Measurements from ENCODE around the gene FOSB.

DNA sequence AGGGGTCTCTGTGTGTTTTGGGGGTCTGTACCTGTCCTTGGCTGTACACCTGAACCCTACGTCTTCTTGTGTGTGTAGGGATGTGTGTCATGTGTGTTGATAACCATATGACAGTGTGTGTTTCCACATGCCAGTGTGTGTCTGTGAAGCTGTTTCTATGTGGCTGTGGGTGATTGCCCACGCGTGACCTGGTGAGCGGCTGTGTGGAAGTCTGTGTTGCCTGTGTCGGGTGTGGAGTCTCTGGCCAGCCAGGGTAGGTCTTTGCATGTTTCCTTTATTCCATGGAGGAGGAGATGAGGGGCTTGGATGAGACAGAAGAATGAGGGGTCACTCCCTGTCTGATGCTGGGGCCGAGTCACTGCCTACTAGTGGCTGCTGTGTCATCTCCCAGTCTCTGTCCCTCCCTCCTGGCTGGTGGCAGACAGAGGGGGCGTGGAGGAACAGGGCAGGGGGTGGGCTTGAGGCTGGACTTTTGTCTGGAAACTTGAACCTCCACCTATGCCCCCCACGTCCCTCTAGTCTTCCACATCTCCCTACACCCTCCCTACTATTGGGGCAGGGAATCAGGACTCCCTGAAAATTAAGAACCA, 2.8 kb upstream of the FOSB start:
- TF ChIP-seq, protein P1, sequence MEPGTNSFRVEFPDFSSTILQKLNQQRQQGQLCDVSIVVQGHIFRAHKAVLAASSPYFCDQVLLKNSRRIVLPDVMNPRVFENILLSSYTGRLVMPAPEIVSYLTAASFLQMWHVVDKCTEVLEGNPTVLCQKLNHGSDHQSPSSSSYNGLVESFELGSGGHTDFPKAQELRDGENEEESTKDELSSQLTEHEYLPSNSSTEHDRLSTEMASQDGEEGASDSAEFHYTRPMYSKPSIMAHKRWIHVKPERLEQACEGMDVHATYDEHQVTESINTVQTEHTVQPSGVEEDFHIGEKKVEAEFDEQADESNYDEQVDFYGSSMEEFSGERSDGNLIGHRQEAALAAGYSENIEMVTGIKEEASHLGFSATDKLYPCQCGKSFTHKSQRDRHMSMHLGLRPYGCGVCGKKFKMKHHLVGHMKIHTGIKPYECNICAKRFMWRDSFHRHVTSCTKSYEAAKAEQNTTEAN (CRISPR knock-in tag; IDR thresholded peaks at IDR 0.05): no peak
- TF ChIP-seq, protein P2, sequence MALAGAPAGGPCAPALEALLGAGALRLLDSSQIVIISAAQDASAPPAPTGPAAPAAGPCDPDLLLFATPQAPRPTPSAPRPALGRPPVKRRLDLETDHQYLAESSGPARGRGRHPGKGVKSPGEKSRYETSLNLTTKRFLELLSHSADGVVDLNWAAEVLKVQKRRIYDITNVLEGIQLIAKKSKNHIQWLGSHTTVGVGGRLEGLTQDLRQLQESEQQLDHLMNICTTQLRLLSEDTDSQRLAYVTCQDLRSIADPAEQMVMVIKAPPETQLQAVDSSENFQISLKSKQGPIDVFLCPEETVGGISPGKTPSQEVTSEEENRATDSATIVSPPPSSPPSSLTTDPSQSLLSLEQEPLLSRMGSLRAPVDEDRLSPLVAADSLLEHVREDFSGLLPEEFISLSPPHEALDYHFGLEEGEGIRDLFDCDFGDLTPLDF (CRISPR knock-in tag; IDR thresholded peaks at IDR 0.05): no peak
- TF ChIP-seq CBFB (CRISPR knock-in tag; IDR thresholded peaks at IDR 0.05; ENCODE audit: low read depth) (no peak), NFE2L1 (CRISPR knock-in tag; IDR thresholded peaks at IDR 0.05) (no peak), ETV6 (CRISPR knock-in tag; IDR thresholded peaks at IDR 0.05) (no peak), SMAD4 (CRISPR knock-in tag; IDR thresholded peaks at IDR 0.05) (no peak), RORB (CRISPR knock-in tag; IDR thresholded peaks at IDR 0.05) (no peak), CREM (CRISPR knock-in tag; IDR thresholded peaks at IDR 0.05) (no peak)
- TF ChIP-seq, protein P3, sequence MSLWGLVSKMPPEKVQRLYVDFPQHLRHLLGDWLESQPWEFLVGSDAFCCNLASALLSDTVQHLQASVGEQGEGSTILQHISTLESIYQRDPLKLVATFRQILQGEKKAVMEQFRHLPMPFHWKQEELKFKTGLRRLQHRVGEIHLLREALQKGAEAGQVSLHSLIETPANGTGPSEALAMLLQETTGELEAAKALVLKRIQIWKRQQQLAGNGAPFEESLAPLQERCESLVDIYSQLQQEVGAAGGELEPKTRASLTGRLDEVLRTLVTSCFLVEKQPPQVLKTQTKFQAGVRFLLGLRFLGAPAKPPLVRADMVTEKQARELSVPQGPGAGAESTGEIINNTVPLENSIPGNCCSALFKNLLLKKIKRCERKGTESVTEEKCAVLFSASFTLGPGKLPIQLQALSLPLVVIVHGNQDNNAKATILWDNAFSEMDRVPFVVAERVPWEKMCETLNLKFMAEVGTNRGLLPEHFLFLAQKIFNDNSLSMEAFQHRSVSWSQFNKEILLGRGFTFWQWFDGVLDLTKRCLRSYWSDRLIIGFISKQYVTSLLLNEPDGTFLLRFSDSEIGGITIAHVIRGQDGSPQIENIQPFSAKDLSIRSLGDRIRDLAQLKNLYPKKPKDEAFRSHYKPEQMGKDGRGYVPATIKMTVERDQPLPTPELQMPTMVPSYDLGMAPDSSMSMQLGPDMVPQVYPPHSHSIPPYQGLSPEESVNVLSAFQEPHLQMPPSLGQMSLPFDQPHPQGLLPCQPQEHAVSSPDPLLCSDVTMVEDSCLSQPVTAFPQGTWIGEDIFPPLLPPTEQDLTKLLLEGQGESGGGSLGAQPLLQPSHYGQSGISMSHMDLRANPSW (CRISPR knock-in tag; conservative IDR thresholded peaks at IDR 0.05; ENCODE audit: low read depth): no peak
- TF ChIP-seq, protein P4, sequence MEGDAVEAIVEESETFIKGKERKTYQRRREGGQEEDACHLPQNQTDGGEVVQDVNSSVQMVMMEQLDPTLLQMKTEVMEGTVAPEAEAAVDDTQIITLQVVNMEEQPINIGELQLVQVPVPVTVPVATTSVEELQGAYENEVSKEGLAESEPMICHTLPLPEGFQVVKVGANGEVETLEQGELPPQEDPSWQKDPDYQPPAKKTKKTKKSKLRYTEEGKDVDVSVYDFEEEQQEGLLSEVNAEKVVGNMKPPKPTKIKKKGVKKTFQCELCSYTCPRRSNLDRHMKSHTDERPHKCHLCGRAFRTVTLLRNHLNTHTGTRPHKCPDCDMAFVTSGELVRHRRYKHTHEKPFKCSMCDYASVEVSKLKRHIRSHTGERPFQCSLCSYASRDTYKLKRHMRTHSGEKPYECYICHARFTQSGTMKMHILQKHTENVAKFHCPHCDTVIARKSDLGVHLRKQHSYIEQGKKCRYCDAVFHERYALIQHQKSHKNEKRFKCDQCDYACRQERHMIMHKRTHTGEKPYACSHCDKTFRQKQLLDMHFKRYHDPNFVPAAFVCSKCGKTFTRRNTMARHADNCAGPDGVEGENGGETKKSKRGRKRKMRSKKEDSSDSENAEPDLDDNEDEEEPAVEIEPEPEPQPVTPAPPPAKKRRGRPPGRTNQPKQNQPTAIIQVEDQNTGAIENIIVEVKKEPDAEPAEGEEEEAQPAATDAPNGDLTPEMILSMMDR (IDR thresholded peaks at IDR 0.05): no peak
- TF ChIP-seq, protein P5, sequence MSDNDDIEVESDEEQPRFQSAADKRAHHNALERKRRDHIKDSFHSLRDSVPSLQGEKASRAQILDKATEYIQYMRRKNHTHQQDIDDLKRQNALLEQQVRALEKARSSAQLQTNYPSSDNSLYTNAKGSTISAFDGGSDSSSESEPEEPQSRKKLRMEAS (CRISPR knock-in tag; IDR thresholded peaks at IDR 0.05): no peak
- TF ChIP-seq, protein P6, sequence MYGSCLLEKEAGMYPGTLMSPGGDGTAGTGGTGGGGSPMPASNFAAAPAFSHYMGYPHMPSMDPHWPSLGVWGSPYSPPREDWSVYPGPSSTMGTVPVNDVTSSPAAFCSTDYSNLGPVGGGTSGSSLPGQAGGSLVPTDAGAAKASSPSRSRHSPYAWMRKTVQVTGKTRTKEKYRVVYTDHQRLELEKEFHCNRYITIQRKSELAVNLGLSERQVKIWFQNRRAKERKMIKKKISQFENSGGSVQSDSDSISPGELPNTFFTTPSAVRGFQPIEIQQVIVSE (CRISPR knock-in tag; IDR thresholded peaks at IDR 0.05; ENCODE audit: borderline replicate concordance): no peak
- TF ChIP-seq, protein P7, sequence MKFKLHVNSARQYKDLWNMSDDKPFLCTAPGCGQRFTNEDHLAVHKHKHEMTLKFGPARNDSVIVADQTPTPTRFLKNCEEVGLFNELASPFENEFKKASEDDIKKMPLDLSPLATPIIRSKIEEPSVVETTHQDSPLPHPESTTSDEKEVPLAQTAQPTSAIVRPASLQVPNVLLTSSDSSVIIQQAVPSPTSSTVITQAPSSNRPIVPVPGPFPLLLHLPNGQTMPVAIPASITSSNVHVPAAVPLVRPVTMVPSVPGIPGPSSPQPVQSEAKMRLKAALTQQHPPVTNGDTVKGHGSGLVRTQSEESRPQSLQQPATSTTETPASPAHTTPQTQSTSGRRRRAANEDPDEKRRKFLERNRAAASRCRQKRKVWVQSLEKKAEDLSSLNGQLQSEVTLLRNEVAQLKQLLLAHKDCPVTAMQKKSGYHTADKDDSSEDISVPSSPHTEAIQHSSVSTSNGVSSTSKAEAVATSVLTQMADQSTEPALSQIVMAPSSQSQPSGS (CRISPR knock-in tag; IDR thresholded peaks at IDR 0.05; ENCODE audit: borderline replicate concordance, low read depth): no peak
